Heart right ventricle (tissue), 16 donors: ENCODE data around the gene ITGB3BP. TPM values are rescaled to one million over a fixed set of nuclear protein-coding genes. Genes with fewer than 3 reads are reported as not detected.
"Not testable (repeated sequence)": the region's sequence is repeated elsewhere in the genome, so short reads cannot be mapped to it uniquely, and the experiment has no call there.

ENCODE experiments used
- ATAC-seq, 8 donors: fragments of 200-7000 bp; cut with Tn5 transposase; one replicate each; pipeline ENCODE4 v1.9.1; 2020; ENCODE audit warnings: mild to moderate bottlenecking in 8 of 8, moderate library complexity in 8 of 8, moderate number of reproducible peaks in 1 of 8
- DNase-seq, 2 donors: peaks; one replicate each; pipeline ENCODE4 v3.0.0-alpha.2; 2020
- H3K27ac ChIP-seq, 10 donors: fragments of 200-600 bp; sonication (generic) in 2 of 10; one replicate each; pipeline versions ENCODE4 v1.5.0 to v1.8.0; 2020 to 2022; ENCODE audit warnings: mild to moderate bottlenecking in 3 of 10
- H3K27me3 ChIP-seq, 7 donors: fragments of 200-600 bp; one replicate each; pipeline ENCODE4 v1.8.0; 2021 to 2022; ENCODE audit warnings: mild to moderate bottlenecking in 2 of 7
- H3K36me3 ChIP-seq, 9 donors: fragments of 200-600 bp; sonication (generic) in 1 of 9; one replicate each; pipeline versions ENCODE4 v1.5.0 to v1.8.0; 2020 to 2022; ENCODE audit warnings: mild to moderate bottlenecking in 2 of 9
- H3K4me1 ChIP-seq, 9 donors: fragments of 200-600 bp; sonication (generic) in 1 of 9; one replicate each; pipeline versions ENCODE4 v1.5.0 to v1.8.0; 2020 to 2022; ENCODE audit warnings: mild to moderate bottlenecking in 4 of 9
- H3K4me3 ChIP-seq, 10 donors: fragments of 200-600 bp; sonication (generic) in 2 of 10; one replicate each; pipeline versions ENCODE4 v1.5.0 to v1.8.0; 2020 to 2022; ENCODE audit warnings: mild to moderate bottlenecking in 7 of 10, moderate library complexity in 2 of 10
- H3K9me3 ChIP-seq, 11 donors: fragments of 200-600 bp in 10 of 11; sonication (generic) in 2 of 11; one replicate each; pipeline versions ENCODE4 v1.5.0 to v1.8.0; 2013 to 2022; ENCODE audit warnings: mild to moderate bottlenecking in 2 of 11, control low read depth in 1 of 11, moderate library complexity in 1 of 11
- CTCF ChIP-seq, 9 donors: fragments of 200-600 bp; sonication (generic) in 2 of 9; IDR thresholded peaks; one replicate each; pipeline versions ENCODE4 v1.5.0 to v1.8.0; 2021 to 2022; ENCODE audit warnings: antibody characterized with exemption in 9 of 9, mild to moderate bottlenecking in 5 of 9, moderate library complexity in 1 of 9
- WGBS, 2 donors: extraction: QIAGEN DNeasy Blood & Tissue Kit; methylation state at CpG; one replicate each; pipeline ENCODE4 v1.1.7; 2013; ENCODE audit warnings: inconsistent platforms in 1 of 2; 5-methylcytosine and 5-hydroxymethylcytosine counted together
- intact Hi-C, 10 donors: fragments of 100-400 bp; cut with DNase I; formaldehyde crosslinking; loops; one replicate each; pipeline versions ENCODE4 v1.11.1 to v1.14.2; 2022
- polyA plus RNA-seq, 2 donors: library from polyadenylated mRNA; stranded (reverse); fragments of 200-250 nt; gene quantifications; one replicate each; pipeline ENCODE4 v1.2.3, GENCODE V29; 2013
- total RNA-seq, 10 donors: library from RNA; stranded (reverse); fragmentation: NEBNext Ultra II Directional in 3 of 10; extraction: Animal tissue kit (Norgen Biotek cat#: 25700) in 3 of 10; gene quantifications; one replicate each; pipeline versions ENCODE4 v1.2.1 to v1.2.4, GENCODE V29; 2021 to 2023
- donor health status: Arrhythmogenic right ventricular cardiomyopathy.
- donor health status: ischemic (EF 13 %, LVEDD 7.1; RV severe dilation, severe dysfunction).
- donor health status: healthy with polysubstance abuse.
- donor health status: DM: no; HTN: yes; CAD: no.
- donor health status: DM: no; HTN: no; CAD: no.
- donor health status: ischemic (EF 25% LVEDD 6.9; RV normal size, moderate dysfunction).
- donor health status: ischemic (EF 25% LVEDD 5.7; RV mildly dilated, moderate dysfunction).
- donor health status: healthy.
- donor health status: DM: yes; HTN: yes; CAD: no.
- donor health status: Ischemic cardiomyopathy.
- donor health status: ischemic (EF 35%, LVEDD 5.7; RV mildly dilated, moderate dysfunction).
- donor health status: nonischemic (EF 11% LVEDD 7.7; RV severe dilation, severe dysfunction).
- donor health status: DM: yes; HTN: yes; CAD: no.
- donor health status: PGD.
- donor health status: ischemic (EF 29% LVEDD 5.4; RV normal size, mild dysfunction).
- donor health status: nonischemic (EF 23%, LVEDD 6.1; RV moderate dilation, normal function).

Gene ITGB3BP
- total and polyA plus RNA-seq, 12 donors = 4.3 to 14.7 (median 7.4) TPM

GRCh38 chr1:63435161-63435560 lies 87.9 kb downstream of the ITGB3BP start:
- 77 to 84% methylated on average over 4 of the region's 4 CpGs for WGBS, 2 donors
- no peak overlapping the region for H3K27ac ChIP-seq
- ATAC-seq = no peak
- intact Hi-C loops = no loop called here
- no peaks in the 10 kb centered on the region for H3K27me3 ChIP-seq
- H3K36me3 ChIP-seq = peaks cover 0 to 28% (median 4%) of the 10 kb centered on the region in 9 donors
- DNase-seq = no peak
- no peak for TF ChIP-seq CTCF (IDR thresholded peaks at IDR 0.05)
- H3K4me3 ChIP-seq = no peak overlapping the region
- peaks cover 0 to 18% (median 10%) of the 10 kb centered on the region in 11 donors for H3K9me3 ChIP-seq
- no peaks in the 10 kb centered on the region for H3K4me1 ChIP-seq

GRCh38 chr1:63429281-63429680 lies 93.7 kb downstream of the ITGB3BP start:
- ATAC-seq = no peak

GRCh38 chr1:63428815-63429214 lies 94.2 kb downstream of the ITGB3BP start:
- H3K4me3 ChIP-seq = no peak overlapping the region
- H3K27ac ChIP-seq = no peak overlapping the region
- H3K27me3 ChIP-seq = no peaks in the 10 kb centered on the region
- H3K4me1 ChIP-seq = no peaks in the 10 kb centered on the region
- no peak for DNase-seq
- peaks cover 0 to 28% (median 10%) of the 10 kb centered on the region in 11 donors for H3K9me3 ChIP-seq
- intact Hi-C loops = loop anchor here in 1 of 10 donors (10.0 kb wide), 1 partner anchor 94 kb away; no protein-coding TSS in a partner anchor
- peaks cover 0 to 34% (median 15%) of the 10 kb centered on the region in 9 donors for H3K36me3 ChIP-seq
- TF ChIP-seq CTCF (IDR thresholded peaks at IDR 0.05) = no peak
- no peak for ATAC-seq

More at GRCh38 chr1:63429281-63429680, 93.7 kb downstream of the ITGB3BP start:
- intact Hi-C loops = loop anchor here in 1 of 10 donors (10.0 kb wide), 1 partner anchor 94 kb away; no protein-coding TSS in a partner anchor
- H3K9me3 ChIP-seq = peaks cover 0 to 28% (median 10%) of the 10 kb centered on the region in 11 donors
- DNase-seq = no peak
- peaks cover 0 to 34% (median 15%) of the 10 kb centered on the region in 9 donors for H3K36me3 ChIP-seq
- no peak overlapping the region for H3K27ac ChIP-seq
- H3K4me1 ChIP-seq = no peaks in the 10 kb centered on the region
- H3K4me3 ChIP-seq = no peak overlapping the region
- no peak for TF ChIP-seq CTCF (IDR thresholded peaks at IDR 0.05)
- no peaks in the 10 kb centered on the region for H3K27me3 ChIP-seq

- peaks cover 0 to under 1% (median 0%) of the 10 kb centered on the region in 11 donors for H3K9me3 ChIP-seq
- intact Hi-C loops = loop anchor here in 1 of 10 donors (10.0 kb wide), 1 partner anchor 89 kb away; no protein-coding TSS in a partner anchor
- ATAC-seq (no peak), DNase-seq (no peak)
- H3K4me3 ChIP-seq = no peak overlapping the region
- no peak overlapping the region for H3K27ac ChIP-seq
- peaks cover 0 to 30% (median 3%) of the 10 kb centered on the region in 9 donors for H3K36me3 ChIP-seq
- no peak for TF ChIP-seq CTCF (IDR thresholded peaks at IDR 0.05)
- H3K4me1 ChIP-seq = no peaks in the 10 kb centered on the region
- 95 to 99% methylated on average over 2 of the region's 2 CpGs for WGBS, 2 donors
- no peaks in the 10 kb centered on the region for H3K27me3 ChIP-seq
Measured at GRCh38 chr1:63423649-63424048, 99.4 kb downstream of the ITGB3BP start.

GRCh38 chr1:63420746-63421145 lies 102.3 kb downstream of the ITGB3BP start:
- not testable (repeated sequence) for H3K9me3 ChIP-seq, DNase-seq, H3K27me3 ChIP-seq, ATAC-seq, H3K4me1 ChIP-seq, H3K27ac ChIP-seq, H3K4me3 ChIP-seq
- 95 to 100% methylated on average over 1 of the region's 1 CpG for WGBS, 2 donors
- peaks cover 0 to 26% (median 3%) of the 10 kb centered on the region in 9 donors for H3K36me3 ChIP-seq
- intact Hi-C loops = loop anchor here in 1 of 10 donors (10.0 kb wide), 1 partner anchor 86 kb away; no protein-coding TSS in a partner anchor
